GM21717 (cell line): ENCODE measurements around the gene ADGRF5.

ENCODE experiments used
- ATAC-seq: cut with Tn5 transposase; IDR thresholded peaks from one replicate; pipeline ENCODE4 v1.9.1; 2021; ENCODE audit warnings: mild to moderate bottlenecking, moderate library complexity; ENCODE audit not compliant: unreplicated experiment

The ADGRF5 gene

GRCh38 chr6:46921731-46922130, at the start of gene ADGRF5:
ADGRF5 (minus strand) TSS chr6:46921938; CDS start chr6:46906762, 15,176 bp downstream.
- no peak for ATAC-seq

- ATAC-seq = no peak
These were observed 47.5 kb upstream of the ADGRF5 start for GRCh38 chr6:46969206-46969605.

- no peak for ATAC-seq
These were observed 46.1 kb upstream of the ADGRF5 start for GRCh38 chr6:46967826-46968349.

DNA sequence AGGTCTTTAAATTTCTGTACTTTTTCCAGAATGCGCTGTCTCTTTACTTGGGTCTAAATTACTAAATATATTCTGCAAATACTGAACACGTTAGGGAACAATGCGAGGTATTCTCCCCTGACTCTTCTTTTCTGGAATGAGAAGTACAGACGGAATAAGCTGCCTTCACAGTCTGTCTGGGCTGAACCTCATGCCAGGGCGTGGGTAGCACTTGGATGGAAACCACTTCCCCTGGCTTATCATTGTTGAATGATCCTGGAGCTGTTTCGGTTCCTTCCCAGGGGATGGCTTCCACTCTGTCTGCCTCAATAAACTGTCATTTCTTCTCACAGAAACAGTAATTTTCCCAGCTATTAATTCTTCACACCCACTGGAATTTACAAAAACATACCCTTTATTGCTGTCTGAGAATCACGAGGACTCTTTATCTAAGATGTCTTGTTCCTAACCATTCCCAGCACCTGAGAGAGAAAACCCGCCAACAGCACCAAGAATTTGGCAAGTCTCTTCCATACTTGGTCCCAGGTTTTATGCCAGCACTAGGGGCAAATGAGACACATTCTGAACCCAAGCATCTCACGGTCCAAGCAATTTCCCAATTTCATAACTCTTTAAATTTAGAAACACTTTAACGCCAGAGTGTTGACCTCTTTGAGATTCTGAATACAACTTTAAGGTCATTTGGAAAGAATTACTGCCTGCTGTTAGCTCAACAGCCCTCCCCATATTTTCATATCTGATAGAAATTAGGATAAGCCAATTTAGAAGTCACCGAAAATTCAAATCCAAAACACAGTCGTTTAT, 43.2 kb upstream of the ADGRF5 start:
- no peak for ATAC-seq

GRCh38 chr6:46963626-46964025, 41.9 kb upstream of the ADGRF5 start:
- no peak for ATAC-seq

DNA sequence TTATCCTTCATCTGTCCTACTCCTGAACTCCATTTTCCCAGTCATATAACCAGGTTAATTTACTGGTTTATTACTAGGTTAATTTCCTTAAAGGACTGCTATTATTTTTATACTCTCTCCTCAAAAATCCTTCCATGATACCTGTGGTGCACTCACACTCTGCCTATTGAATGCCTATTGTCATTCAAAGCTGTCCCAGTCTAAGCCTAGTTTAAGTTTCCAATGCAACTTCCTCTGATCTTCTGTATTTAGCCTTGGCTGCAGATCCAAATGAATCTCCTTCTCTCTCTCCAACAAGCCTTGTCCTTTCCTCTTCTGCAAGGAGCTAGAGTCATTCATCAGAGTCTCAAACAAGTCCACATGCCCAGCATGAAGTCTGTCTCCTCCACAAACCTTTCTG, 41.3 kb upstream of the ADGRF5 start:
- no peak for ATAC-seq

DNA sequence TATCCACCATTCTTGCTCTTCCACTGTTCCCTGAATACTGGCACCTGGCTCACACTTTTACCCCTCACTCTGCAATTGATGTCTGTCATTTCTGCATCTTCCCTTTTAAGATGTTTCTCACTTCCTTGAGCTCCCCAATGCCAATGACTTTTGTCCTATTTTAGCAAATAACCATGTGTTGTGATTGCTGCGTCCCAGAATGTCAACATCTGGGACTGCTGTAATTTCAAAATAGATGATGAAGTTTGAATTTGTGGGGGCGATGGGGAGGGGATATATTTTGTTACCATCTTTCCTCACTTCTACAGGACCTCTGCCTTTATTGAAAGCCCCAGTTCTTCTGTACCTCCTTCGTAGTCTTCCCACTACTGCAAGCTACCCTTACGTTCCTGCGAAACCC, 40.0 kb upstream of the ADGRF5 start:
- ATAC-seq = no peak

DNA sequence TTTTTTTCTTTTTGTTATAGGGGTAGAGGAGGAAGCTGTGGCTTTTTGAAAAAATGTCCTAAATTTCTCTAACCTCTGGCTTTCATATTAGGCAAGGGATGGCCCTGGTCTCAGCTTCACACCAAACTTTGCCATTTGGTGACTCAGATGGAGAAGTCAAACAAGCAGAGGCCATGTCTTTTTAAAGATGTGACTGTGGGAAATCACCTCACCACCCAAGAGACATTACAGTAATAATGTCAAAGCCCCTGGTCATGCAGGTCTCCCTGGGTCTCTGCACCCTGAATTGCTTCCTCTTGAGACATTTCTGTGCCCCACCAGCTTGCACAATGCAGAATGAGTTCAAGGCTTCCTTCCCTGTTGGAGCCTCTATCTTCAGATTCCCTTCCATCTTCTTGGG, 39.5 kb upstream of the ADGRF5 start:
- no peak for ATAC-seq

GRCh38 chr6:46959419-46959818, 37.7 kb upstream of the ADGRF5 start:
- no peak for ATAC-seq

- no peak for ATAC-seq
These were observed 34.7 kb upstream of the ADGRF5 start for GRCh38 chr6:46956409-46956808.

DNA sequence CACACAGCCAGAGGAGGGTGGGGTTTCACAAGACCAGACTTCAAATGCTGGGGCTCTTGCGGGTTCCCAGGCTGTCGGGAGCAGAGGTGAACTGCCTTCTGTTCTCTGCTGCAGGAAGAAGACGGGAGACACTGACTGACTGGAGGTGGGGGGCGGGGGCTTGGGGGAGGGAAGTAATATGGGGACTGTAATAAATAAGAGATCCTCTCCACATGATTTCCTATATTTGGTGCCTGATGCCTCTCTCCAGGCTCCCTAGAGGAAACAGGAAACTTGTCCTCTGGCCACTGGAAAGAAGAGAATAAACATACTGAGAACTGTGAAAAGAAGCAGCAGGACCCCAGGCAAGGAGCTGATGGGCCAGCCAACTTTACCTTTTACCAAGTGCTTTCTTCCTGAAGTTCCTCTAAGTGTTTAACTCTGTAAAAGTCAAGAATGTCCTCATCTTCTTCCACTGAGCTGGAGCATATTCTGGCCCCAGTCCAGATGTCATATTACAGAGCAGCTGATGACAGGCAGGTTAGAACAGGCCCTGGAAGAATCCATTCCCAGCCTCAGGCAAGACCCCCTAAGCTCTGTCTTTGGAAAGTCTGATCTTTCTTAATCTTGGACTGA, 33.2 kb upstream of the ADGRF5 start:
- ATAC-seq = no peak

DNA sequence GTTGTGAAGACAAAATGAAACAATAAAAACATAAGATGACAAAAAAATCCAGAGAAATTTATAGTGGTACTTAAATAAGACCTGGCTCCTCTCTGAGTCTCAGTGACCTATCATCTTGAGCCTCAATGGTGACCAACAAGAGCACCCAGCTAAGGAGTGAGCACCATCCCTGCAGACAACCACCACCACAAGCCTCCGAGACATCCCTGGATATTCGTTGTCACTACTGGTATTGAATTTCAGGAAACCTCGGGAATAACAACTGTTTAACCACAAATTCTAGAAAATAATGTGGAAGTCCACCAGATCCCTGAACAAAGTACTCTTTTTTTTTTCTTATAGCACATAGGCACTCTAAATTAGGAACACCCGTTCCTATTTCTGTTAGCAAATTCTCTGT, 32.2 kb upstream of the ADGRF5 start:
- ATAC-seq = no peak

DNA sequence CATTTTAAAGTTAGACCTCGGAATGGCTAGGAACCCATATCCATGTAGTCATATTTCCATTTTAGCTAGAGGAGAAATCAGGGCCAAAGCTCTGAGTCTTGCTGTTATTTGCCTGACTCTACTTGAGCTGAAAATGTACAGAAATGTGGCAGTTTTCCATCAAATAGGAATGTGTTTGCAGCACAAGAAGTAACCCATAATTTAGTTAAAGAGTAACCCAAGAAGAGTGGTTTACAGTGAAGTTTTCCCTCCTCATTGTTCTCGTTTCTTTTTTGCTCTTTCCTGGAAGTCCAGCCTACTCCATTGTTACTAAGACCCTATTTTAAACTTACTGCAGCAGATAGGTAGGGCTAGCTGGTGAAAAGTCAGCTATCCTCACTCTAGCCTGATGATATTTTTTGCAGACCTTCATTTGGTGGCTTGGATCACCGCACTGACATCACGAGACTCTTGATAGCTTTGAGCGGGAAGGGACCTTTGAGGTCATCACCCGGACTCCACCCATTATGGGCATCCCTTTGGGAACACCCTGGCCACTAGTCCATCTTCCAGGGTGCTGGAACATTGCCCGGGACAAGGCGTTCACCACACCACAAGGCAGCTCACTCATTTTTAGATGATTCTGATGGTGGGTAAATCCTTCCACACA, 28.0 kb upstream of the ADGRF5 start:
- no peak for ATAC-seq

DNA sequence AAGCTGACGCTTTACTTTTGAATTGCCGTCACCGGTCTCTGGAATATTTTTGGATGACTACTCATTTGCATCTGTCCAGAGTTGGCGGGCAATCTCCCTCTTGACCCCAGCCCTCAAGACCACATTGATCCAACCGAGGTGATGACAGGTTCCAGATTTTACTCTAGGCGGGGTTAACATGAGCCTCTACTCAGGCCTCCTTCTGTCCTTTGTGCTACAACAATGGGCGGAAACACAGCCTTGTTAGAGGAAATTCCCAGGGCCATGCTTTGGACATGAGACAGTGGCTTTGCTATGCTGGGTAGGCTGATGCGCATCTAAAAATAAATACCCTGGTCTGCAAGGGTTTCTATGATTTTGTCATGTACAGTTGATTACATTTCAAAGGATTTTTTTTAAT, 27.0 kb upstream of the ADGRF5 start:
- no peak for ATAC-seq

- no peak for ATAC-seq
These were observed 25.8 kb upstream of the ADGRF5 start for GRCh38 chr6:46947497-46947896.

- no peak for ATAC-seq
These were observed 18.9 kb upstream of the ADGRF5 start for GRCh38 chr6:46940433-46941226.

DNA sequence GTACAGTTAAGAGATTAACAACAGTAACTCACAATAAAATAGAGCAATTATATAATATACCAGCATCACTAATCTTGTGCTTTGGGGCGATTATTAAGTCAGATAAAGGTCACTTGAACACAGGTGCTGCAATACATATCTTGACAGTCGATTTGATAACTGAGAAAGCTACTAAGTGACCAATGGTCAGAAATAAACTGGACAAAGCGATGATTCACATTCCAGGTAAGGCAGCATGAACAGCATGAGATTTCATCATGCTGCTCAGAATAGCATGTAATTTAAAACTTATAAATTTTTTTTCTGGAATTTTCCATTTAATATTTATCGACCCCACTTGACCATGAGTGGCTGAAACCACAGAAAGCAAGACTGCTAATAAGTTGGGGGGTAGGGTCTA, 15.9 kb upstream of the ADGRF5 start:
- no peak for ATAC-seq

DNA sequence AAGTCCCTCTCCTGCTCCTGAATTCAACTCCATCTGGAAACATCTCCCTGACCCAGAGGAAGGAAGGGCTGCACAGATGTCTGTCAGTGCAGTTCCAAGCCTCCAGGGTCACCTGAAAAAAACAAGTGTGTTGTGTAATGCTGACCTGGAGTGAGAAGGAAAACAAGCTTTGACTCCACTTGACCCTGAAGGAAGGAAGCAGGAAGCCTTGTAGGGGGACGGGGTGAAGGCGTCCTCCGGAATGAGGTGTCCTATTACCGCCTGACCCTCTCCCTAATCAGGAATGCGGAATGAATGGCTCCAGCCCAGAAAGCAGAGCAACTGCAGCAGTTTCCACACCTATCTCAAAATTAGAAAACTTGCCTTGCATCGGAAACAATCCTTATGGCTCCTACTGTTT, 13.9 kb upstream of the ADGRF5 start:
- no peak for ATAC-seq

DNA sequence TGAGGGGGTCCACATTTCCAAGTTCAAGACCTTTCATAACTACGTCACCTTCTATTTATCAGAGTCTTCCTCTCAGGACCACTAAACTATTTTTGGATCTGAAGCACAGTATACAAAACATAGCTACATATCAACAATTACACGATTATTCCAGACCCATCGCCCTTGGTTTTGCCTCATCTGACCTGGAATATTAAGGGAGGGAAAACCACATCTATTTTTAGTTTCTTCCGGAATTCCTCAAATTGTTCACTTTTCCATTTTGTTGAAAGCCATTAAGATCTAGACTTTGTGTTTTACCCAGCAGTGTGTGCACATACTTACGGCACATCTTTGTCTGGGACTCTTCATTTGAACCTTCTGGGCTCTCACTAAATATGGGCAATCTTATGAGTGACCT, 12.0 kb upstream of the ADGRF5 start:
- ATAC-seq = no peak

- no peak for ATAC-seq
These were observed 11.0 kb upstream of the ADGRF5 start for GRCh38 chr6:46932526-46933319.
